H9 (cell line): ENCODE results near the gene KRT86. TPM values are rescaled to one million over a fixed set of nuclear protein-coding genes. Genes with fewer than 3 reads are reported as not detected.
A peak's percentile ranks its signal among the peaks of the same experiment; 100 is the strongest.
"Not testable (repeated sequence)": the region's sequence is repeated elsewhere in the genome, so short reads cannot be mapped to it uniquely, and the experiment has no call there.

Source experiments
- DNase-seq: peaks from one replicate; pipeline ENCODE4 v3.0.0-alpha.2; 2017
- H2AFZ ChIP-seq: one replicate; pipeline ENCODE4 v1.6.1; 2013; ENCODE audit warnings: mild to moderate bottlenecking, low read length, control low read depth, moderate library complexity
- H2AK5ac ChIP-seq: 2 replicates; pipeline ENCODE4 v1.6.1; 2013; ENCODE audit warnings: low read length, control low read depth, mixed read lengths; ENCODE audit not compliant: insufficient read length
- H2BK120ac ChIP-seq: one replicate; pipeline ENCODE4 v1.6.1; 2013; ENCODE audit warnings: low read depth, mild to moderate bottlenecking, low read length, control low read depth, inconsistent platforms; ENCODE audit not compliant: poor library complexity, severe bottlenecking
- H2BK12ac ChIP-seq: 2 replicates; pipeline ENCODE4 v1.6.1; 2013; ENCODE audit warnings: low read length, control low read depth, mixed read lengths, low read depth; ENCODE audit not compliant: insufficient read length
- H2BK15ac ChIP-seq: 2 replicates; pipeline ENCODE4 v1.6.1; 2013; ENCODE audit warnings: low read depth, low read length, control low read depth
- H2BK20ac ChIP-seq: one replicate; pipeline ENCODE4 v1.6.1; 2013; ENCODE audit warnings: low read depth, mild to moderate bottlenecking, low read length, control low read depth, inconsistent platforms; ENCODE audit not compliant: poor library complexity, severe bottlenecking
- H2BK5ac ChIP-seq: 2 replicates; pipeline ENCODE4 v1.6.1; 2013; ENCODE audit warnings: low read length, control low read depth, mixed read lengths; ENCODE audit not compliant: insufficient read length
- H3K14ac ChIP-seq: 2 replicates; pipeline ENCODE4 v1.6.1; 2013; ENCODE audit warnings: low read length, control low read depth; ENCODE audit not compliant: insufficient read depth
- H3K18ac ChIP-seq: 2 replicates; pipeline ENCODE4 v1.6.1; 2013; ENCODE audit warnings: low read depth, mild to moderate bottlenecking, mixed read lengths, low read length, control low read depth; ENCODE audit not compliant: insufficient read length
- H3K23ac ChIP-seq: 2 replicates; pipeline ENCODE4 v1.6.1; 2013; ENCODE audit warnings: low read length, control low read depth, mixed read lengths, low read depth; ENCODE audit not compliant: insufficient read length
- H3K23me2 ChIP-seq: 2 replicates; pipeline ENCODE4 v1.6.1; 2013; ENCODE audit warnings: low read depth, mild to moderate bottlenecking, mixed read lengths, low read length, control low read depth; ENCODE audit not compliant: insufficient read length, poor library complexity, severe bottlenecking
- H3K27ac ChIP-seq: 2 replicates; pipeline ENCODE4 v1.5.1; 2013; ENCODE audit warnings: low read length, control low read depth, mixed read lengths, low read depth; ENCODE audit not compliant: insufficient read length
- H3K27me3 ChIP-seq: 2 replicates; pipeline ENCODE4 v1.6.1; 2013; ENCODE audit warnings: low read length, control low read depth, inconsistent platforms; ENCODE audit not compliant: insufficient read depth
- H3K4ac ChIP-seq: 2 replicates; pipeline ENCODE4 v1.6.1; 2013; ENCODE audit warnings: low read depth, mild to moderate bottlenecking, control low read depth, inconsistent platforms, low read length, moderate library complexity
- H3K4me1 ChIP-seq: 2 replicates; pipeline ENCODE4 v1.6.1; 2013; ENCODE audit warnings: low read length, control low read depth, inconsistent platforms; ENCODE audit not compliant: insufficient read depth
- H3K4me2 ChIP-seq: 2 replicates; pipeline ENCODE4 v1.6.1; 2013; ENCODE audit warnings: low read length, control low read depth, mixed read lengths; ENCODE audit not compliant: insufficient read length, insufficient read depth
- H3K56ac ChIP-seq: 2 replicates; pipeline ENCODE4 v1.6.1; 2013; ENCODE audit warnings: low read depth, mild to moderate bottlenecking, mixed read lengths, low read length, control low read depth; ENCODE audit not compliant: insufficient read length
- H3K79me1 ChIP-seq: 2 replicates; pipeline ENCODE4 v1.6.1; 2013; ENCODE audit warnings: low read depth, mild to moderate bottlenecking, moderate library complexity, low read length, control low read depth, inconsistent platforms; ENCODE audit not compliant: insufficient read depth, poor library complexity, severe bottlenecking
- H3K79me2 ChIP-seq: 2 replicates; pipeline ENCODE4 v1.6.1; 2013; ENCODE audit warnings: low read length, control low read depth, inconsistent platforms; ENCODE audit not compliant: insufficient read depth
- H3K9ac ChIP-seq: 2 replicates; pipeline ENCODE4 v1.6.1; 2013; ENCODE audit warnings: low read length, control low read depth, mixed read lengths; ENCODE audit not compliant: insufficient read length; ENCODE audit errors: extremely low read depth
- H3K9me3 ChIP-seq: one replicate; pipeline ENCODE4 v1.6.1; 2013; ENCODE audit warnings: low read depth, low read length, inconsistent platforms; ENCODE audit not compliant: control insufficient read depth
- H3T11ph ChIP-seq: one replicate; pipeline ENCODE4 v1.6.1; 2013; ENCODE audit warnings: mild to moderate bottlenecking, low read length, control low read depth, inconsistent platforms
- H4K20me1 ChIP-seq: one replicate; pipeline ENCODE4 v1.6.1; 2013; ENCODE audit not compliant: control insufficient read depth, insufficient read length, insufficient read depth
- H4K5ac ChIP-seq: 2 replicates; pipeline ENCODE4 v1.6.1; 2013; ENCODE audit warnings: low read depth, mild to moderate bottlenecking, mixed read lengths, low read length, control low read depth; ENCODE audit not compliant: insufficient read length
- H4K8ac ChIP-seq: replicated peaks from 2 replicates; pipeline ENCODE4 v1.6.1; 2013; ENCODE audit warnings: low read length, control low read depth, mixed read lengths, low read depth; ENCODE audit not compliant: insufficient read length
- H4K91ac ChIP-seq: 2 replicates; pipeline ENCODE4 v1.6.1; 2013; ENCODE audit warnings: low read depth, mild to moderate bottlenecking, moderate library complexity, mixed read lengths, low read length, control low read depth; ENCODE audit not compliant: insufficient read length
- H3K27ac Mint-ChIP-seq, 3 experiments: 2 replicates in 2 of 3; 3 replicates in 1 of 3; pipeline ENCODE4 v1.8.0; 2020 to 2021; ENCODE audit warnings: mixed read lengths in 3 of 3, mild to moderate bottlenecking in 1 of 3, moderate library complexity in 1 of 3
- H3K27me3 Mint-ChIP-seq: 2 replicates; pipeline ENCODE4 v1.8.0; 2021; ENCODE audit warnings: low read depth, mild to moderate bottlenecking, moderate library complexity, mixed read lengths
- H3K36me3 Mint-ChIP-seq, 3 experiments: 2 replicates in 2 of 3; 3 replicates in 1 of 3; pipeline ENCODE4 v1.8.0; 2020 to 2021; ENCODE audit warnings: low read depth in 3 of 3, mixed read lengths in 3 of 3; ENCODE audit not compliant: insufficient read depth in 1 of 3
- H3K4me1 Mint-ChIP-seq, 2 experiments: 2 replicates each; pipeline ENCODE4 v1.8.0; 2020; ENCODE audit warnings: mixed read lengths in 2 of 2
- H3K4me3 Mint-ChIP-seq, 2 experiments: 2 replicates in 1 of 2; 3 replicates in 1 of 2; pipeline ENCODE4 v1.8.0; 2020 to 2021; ENCODE audit warnings: mild to moderate bottlenecking in 2 of 2, mixed read lengths in 2 of 2, moderate library complexity in 1 of 2
- H3K9me3 Mint-ChIP-seq, 2 experiments: 2 replicates in 1 of 2; 3 replicates in 1 of 2; pipeline ENCODE4 v1.8.0; 2020; ENCODE audit warnings: mild to moderate bottlenecking in 2 of 2, mixed read lengths in 2 of 2, moderate library complexity in 1 of 2
- WGBS: extraction: QIAGEN DNeasy Blood & Tissue Kit; methylation state at CpG from one replicate; pipeline ENCODE4 v1.1.7; 2013; ENCODE audit warnings: missing lambda C conversion rate, low lambda C conversion rate, mixed read lengths; ENCODE audit not compliant: insufficient read length; ENCODE audit errors: extremely low coverage; 5-methylcytosine and 5-hydroxymethylcytosine counted together
- total RNA-seq: library from RNA; stranded (reverse); gene quantifications from 2 replicates; pipeline ENCODE4 v1.2.1, GENCODE V29; 2021

KRT86 gene
- total RNA-seq, 1 experiment from 2014 or later: not detected

DNA sequence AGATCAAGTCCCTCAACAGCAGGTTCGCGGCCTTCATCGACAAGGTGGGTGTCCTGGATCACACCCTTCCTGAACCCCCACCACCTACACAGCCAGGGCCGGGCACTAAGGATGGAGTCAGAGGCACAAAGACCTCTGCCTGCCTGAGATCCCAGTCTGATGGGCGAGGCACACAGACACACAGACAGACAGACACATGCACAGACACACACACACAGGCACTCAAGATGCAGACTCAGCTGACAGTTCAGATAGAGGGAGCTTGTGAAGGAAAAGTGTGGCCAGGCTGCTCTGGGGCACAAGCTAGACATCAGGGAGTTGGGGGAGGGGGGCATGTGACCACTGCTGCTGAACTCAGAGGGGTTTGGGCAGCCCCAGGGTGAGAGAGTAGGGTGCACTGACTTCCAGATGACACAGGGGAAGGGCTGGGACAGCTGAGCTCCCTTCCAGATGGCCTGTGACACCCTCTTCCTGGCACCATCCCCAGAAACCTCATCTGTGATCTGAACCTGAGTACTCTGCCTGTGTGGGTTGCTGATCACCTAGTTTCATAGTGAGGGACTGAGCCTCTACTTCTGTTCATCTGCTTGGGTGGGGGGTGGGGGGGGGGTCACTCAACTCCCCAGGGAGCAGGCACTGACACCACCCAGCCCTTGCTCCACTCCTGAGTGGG, 27.9 kb downstream of the KRT86 start:
- H2BK20ac ChIP-seq, H3K14ac ChIP-seq, H3T11ph ChIP-seq, H2BK5ac ChIP-seq, H3K9me3 ChIP-seq, H4K91ac ChIP-seq, H3K4me3 Mint-ChIP-seq, H4K8ac ChIP-seq, H4K20me1 ChIP-seq, H3K27ac ChIP-seq, H3K27ac Mint-ChIP-seq, H3K9ac ChIP-seq, H3K23ac ChIP-seq, H3K36me3 Mint-ChIP-seq, H3K27me3 ChIP-seq, DNase-seq, H2AK5ac ChIP-seq, H3K79me1 ChIP-seq, H3K79me2 ChIP-seq, H3K9me3 Mint-ChIP-seq, H3K18ac ChIP-seq, H2BK12ac ChIP-seq, H3K23me2 ChIP-seq, H4K5ac ChIP-seq, H2AFZ ChIP-seq, H2BK15ac ChIP-seq, H3K4me1 ChIP-seq, H3K4ac ChIP-seq, H2BK120ac ChIP-seq, H3K4me2 ChIP-seq, H3K56ac ChIP-seq: not testable (repeated sequence)
- no CpG with 5 or more reads among the region's 5 CpGs for WGBS
- Mint-ChIP-seq H3K27me3 (peaks cover 41% of the 10 kb centered on the region), H3K4me1 (peaks cover 8 to 12% of the 10 kb centered on the region in 2 experiments; a peak in 3 of 4 replicates)

DNA sequence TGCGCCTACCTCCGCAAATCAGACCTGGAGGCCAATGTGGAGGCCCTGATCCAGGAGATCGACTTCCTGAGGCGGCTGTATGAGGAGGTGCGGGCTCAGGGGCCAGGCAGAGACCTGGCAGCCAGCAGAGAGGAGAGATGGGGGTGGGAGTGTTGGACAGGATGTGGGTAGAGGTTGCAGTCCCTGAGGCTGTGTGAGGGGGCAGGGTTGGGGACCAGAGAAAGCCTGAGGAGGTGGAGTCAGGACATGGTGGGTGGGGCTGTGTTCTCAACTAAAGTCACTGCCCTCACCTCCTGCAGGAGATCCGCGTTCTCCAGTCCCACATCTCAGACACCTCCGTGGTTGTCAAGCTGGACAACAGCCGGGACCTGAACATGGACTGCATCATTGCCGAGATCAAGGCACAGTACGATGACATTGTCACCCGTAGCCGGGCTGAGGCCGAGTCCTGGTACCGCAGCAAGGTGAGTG, 30.5 kb downstream of the KRT86 start:
- H2BK20ac ChIP-seq, H2AK5ac ChIP-seq, H3K79me2 ChIP-seq, H3K18ac ChIP-seq, H3K36me3 Mint-ChIP-seq, H2BK5ac ChIP-seq, H3K9me3 ChIP-seq, H3K4ac ChIP-seq, H3K79me1 ChIP-seq, H3K27ac ChIP-seq, H2BK120ac ChIP-seq, H4K5ac ChIP-seq, H3T11ph ChIP-seq, H3K56ac ChIP-seq, H3K9me3 Mint-ChIP-seq, H4K20me1 ChIP-seq, H2BK15ac ChIP-seq, H2AFZ ChIP-seq, H3K4me3 Mint-ChIP-seq, H3K4me1 ChIP-seq, H4K91ac ChIP-seq, H2BK12ac ChIP-seq, H3K14ac ChIP-seq, H3K27ac Mint-ChIP-seq, H3K4me2 ChIP-seq, H4K8ac ChIP-seq, H3K23ac ChIP-seq, H3K23me2 ChIP-seq, H3K9ac ChIP-seq: not testable (repeated sequence)
- peaks cover 13% of the 10 kb centered on the region; the same call in 1 of the 2 replicates for H3K27me3 ChIP-seq
- DNase-seq: peak; percentile 63
- H3K27me3 Mint-ChIP-seq: peaks cover 52% of the 10 kb centered on the region
- H3K4me1 Mint-ChIP-seq: peaks cover 14 to 17% of the 10 kb centered on the region in 2 experiments
- WGBS: no CpG with 5 or more reads among the region's 15 CpGs
